ENCODE results near the gene MSI2.

Gene MSI2

DNA sequence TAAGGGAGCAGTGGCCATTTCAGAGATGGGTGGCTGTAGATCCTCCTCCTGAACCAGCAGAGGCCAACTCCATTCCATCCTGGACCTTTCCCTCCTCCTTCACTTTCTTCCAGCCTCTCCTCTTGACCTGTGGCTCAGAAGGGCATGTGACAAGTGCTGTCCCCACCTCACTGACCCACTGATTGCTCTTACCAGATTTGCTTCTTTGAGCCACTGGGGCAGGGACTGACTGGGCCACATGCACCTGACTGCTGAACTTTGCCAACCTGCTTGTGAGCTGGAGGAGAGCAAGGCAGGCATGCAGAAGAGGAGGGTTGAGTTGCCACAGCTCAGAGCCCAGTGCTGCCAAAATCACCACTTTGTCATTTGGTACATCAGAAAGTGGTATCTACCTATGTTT is 68.3 kb downstream of the MSI2 start:
- H3K27me3 ChIP-seq (ENCODE audit: low read depth, low read length), result no peaks in the 10 kb centered on the region
- no peak overlapping the region for H3K27ac ChIP-seq (ENCODE audit: low read length)

DNA sequence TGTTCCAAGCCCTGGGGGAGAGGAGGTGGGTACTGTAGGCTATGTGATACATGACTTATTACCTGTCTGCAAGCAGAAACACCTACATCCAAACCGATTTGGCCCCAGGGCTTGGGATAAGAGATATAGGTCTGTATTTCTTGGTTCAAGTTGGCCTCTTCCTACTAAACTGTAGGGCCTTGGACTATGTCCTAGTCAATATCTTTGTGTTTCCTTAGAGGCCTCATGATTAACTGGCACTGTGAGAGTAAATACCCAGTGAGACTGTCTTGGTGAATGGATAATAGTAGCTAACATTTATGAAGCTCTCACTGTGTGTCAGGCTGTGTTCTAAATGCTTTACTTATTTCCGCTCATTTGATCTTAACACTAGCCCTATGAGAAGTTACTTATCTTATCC is 70.0 kb downstream of the MSI2 start:
- peaks cover 0 to 11% of the 10 kb centered on the region in 2 donors for H3K4me1 ChIP-seq (ENCODE audit: control insufficient read depth in 1 of 2, insufficient read depth in 2 of 2, low read length in 2 of 2)

More for the DNA sequence above, 68.3 kb downstream of the MSI2 start:
- no peaks in the 10 kb centered on the region for H3K9me3 ChIP-seq (ENCODE audit: control insufficient read depth in 1 of 2, low read length in 2 of 2)
- H3K4me3 ChIP-seq (ENCODE audit: low read depth in 1 of 2, low read length in 2 of 2), result no peak overlapping the region
- H3K4me1 ChIP-seq (ENCODE audit: control insufficient read depth in 1 of 2, insufficient read depth in 2 of 2, low read length in 2 of 2), result peaks cover 0 to 5% of the 10 kb centered on the region in 2 donors
- H3K36me3 ChIP-seq (ENCODE audit: control insufficient read depth in 1 of 2, insufficient read depth in 2 of 2, low read length in 2 of 2), result peaks cover 0 to 2% of the 10 kb centered on the region in 2 donors

DNA sequence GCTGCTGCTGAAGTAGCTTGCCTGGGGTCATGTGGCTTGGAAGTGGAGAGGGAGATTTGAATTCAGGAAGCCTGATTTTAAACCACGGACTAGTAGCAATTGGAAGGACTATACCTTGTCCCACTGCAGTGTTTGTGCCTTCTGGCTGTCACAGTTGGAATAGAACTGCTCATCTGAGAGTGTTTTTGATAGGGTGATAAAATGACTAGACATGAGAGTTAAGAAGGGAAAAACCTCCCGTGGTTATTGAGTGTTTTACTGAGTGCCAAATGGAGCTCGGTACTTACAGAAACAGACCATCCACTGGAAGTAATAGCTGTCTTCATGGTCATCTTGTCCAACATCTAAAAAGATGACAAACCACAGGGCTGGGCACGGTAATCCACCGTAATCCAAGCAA is 70.4 kb downstream of the MSI2 start:
- H3K4me3 ChIP-seq (ENCODE audit: low read depth in 1 of 2, low read length in 2 of 2), result no peak overlapping the region
- H3K27ac ChIP-seq (ENCODE audit: low read length), result no peak overlapping the region
- H3K36me3 ChIP-seq (ENCODE audit: control insufficient read depth in 1 of 2, insufficient read depth in 2 of 2, low read length in 2 of 2), result peaks cover 0 to 2% of the 10 kb centered on the region in 2 donors
- no peaks in the 10 kb centered on the region for H3K9me3 ChIP-seq (ENCODE audit: control insufficient read depth in 1 of 2, low read length in 2 of 2)
- H3K27me3 ChIP-seq (ENCODE audit: low read depth, low read length), result no peaks in the 10 kb centered on the region
- peaks cover 0 to 10% of the 10 kb centered on the region in 2 donors for H3K4me1 ChIP-seq (ENCODE audit: control insufficient read depth in 1 of 2, insufficient read depth in 2 of 2, low read length in 2 of 2)

More for the DNA sequence above, 70.0 kb downstream of the MSI2 start:
- Histone ChIP-seq H3K27me3 (ENCODE audit: low read depth, low read length) (no peaks in the 10 kb centered on the region), H3K36me3 (ENCODE audit: control insufficient read depth in 1 of 2, insufficient read depth in 2 of 2, low read length in 2 of 2) (peaks cover 0 to 2% of the 10 kb centered on the region in 2 donors), H3K9me3 (ENCODE audit: control insufficient read depth in 1 of 2, low read length in 2 of 2) (no peaks in the 10 kb centered on the region), H3K4me3 (ENCODE audit: low read depth in 1 of 2, low read length in 2 of 2) (no peak overlapping the region), H3K27ac (ENCODE audit: low read length) (no peak overlapping the region)

DNA sequence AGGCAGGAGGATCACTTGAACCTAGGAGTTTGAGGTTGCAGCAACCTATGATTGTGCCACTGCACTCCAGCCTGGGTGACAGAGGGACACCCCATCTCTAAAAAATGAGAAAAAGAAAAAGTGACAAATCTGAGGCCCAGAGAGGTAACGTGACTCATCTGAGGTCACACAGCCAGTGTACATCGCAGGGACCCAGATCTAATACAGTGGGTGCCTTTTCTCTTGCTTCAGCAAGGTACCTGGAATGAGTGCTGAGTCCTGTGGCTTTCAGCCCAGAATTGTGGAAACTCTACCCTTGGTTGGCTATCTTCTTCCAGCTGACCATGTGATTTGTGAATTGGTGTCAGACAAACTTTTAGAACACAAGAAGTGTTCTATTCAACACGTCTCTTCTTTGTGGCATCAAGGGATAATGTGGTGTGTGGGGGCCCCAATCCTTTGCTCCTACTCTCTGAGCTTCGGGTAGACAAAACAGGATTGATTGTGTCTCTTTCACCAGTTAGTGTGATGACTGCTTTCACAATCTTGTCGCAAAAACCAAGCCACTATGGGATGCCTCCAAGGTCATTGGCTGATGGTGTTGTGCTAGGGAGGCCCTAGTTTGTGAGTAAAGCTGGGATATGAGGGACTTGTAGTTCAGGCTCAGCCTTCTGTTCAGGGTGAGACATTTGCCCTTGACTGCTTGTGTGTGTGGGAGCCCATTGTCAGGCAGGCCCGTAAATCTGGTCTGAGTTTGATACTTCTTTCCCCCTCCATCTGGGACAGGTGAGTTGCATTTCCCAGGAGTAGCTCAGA is 71.0 kb downstream of the MSI2 start:
- H3K4me1 ChIP-seq (ENCODE audit: control insufficient read depth in 1 of 2, insufficient read depth in 2 of 2, low read length in 2 of 2), result peaks cover 0 to 6% of the 10 kb centered on the region in 2 donors
- H3K4me3 ChIP-seq (ENCODE audit: low read depth in 1 of 2, low read length in 2 of 2), result no peak overlapping the region
- H3K9me3 ChIP-seq (ENCODE audit: control insufficient read depth in 1 of 2, low read length in 2 of 2), result no peaks in the 10 kb centered on the region
- no peaks in the 10 kb centered on the region for H3K27me3 ChIP-seq (ENCODE audit: low read depth, low read length)
- H3K36me3 ChIP-seq (ENCODE audit: control insufficient read depth in 1 of 2, insufficient read depth in 2 of 2, low read length in 2 of 2), result peaks cover 0 to 2% of the 10 kb centered on the region in 2 donors
- no peak overlapping the region for H3K27ac ChIP-seq (ENCODE audit: low read length)

DNA sequence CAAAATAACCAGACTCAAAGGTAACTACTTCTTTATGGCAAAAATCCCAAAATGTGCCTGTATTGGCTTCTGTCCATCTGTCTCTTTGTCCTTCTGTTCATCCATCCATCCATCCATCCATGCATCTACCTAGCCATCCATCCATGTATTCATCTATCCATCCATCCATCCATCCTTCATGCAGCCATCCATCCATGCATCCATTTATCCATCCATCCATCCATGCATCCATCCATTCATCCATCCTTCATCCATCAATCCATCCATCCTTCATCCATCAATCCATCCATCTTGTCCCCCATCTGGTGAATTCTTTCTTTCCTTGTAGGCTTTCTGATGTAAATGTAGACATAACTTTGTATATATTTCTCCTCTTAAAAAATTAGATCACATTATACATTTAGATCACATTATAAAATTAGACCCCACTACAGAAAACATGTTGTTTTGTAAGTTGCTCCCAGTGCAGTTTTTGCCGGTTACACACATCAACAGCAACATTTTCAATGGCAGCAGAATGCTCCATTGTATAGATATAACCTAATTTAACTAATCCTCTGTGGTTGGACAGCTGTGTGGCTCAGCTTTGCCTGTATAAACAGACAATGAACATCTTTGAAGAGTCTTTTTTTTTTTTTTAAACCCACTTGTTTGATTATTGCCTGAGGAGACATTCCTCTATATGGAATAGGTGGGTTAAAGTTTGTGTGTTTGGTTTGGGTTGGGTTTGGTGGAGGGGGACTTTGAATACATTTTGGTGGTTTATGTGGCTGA is 72.0 kb downstream of the MSI2 start:
- no peak overlapping the region for H3K27ac ChIP-seq (ENCODE audit: low read length)
- H3K27me3 ChIP-seq (ENCODE audit: low read depth, low read length), result no peaks in the 10 kb centered on the region
- peaks cover 0 to 2% of the 10 kb centered on the region in 2 donors for H3K36me3 ChIP-seq (ENCODE audit: control insufficient read depth in 1 of 2, insufficient read depth in 2 of 2, low read length in 2 of 2)

DNA sequence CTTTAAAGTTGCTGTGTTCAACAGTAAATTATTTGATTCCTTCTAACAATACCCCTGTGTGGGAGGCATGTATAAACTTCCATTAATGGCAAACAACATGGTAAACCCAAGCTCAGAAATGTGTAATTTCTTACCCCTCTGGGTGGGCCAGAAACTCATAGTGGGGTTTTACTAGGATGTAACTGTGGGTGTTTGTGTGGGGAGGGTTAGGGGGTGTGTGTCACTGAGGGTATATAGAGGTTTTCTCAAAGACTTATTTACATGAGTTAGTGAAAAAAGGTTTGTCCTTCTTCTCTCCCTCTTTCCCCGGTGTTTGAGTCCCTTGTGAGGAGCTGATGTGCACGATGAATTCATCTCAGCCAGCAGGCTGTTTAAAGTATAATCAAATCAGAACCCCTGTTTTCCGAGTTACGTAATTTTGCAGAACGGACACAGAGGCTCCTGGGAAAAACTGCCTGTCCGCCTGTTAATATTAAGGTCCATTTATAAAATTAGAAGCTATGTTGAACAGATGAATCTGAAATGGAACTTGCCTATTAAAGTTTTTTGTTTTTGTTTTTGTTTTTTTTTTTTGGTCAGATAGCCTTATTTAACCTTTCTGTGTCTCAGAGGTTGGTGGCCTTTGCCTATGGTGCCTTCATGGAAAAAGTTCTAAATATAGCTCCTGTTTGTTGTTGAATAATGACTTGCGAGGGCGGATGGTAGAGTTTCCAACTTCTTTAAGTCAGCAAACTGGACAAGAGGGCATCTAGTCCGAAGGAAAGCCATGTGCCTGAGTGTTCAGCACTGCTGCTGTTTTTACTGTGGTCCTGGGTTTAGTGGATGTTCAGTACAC is 73.3 kb downstream of the MSI2 start:
- Histone ChIP-seq H3K27ac (ENCODE audit: low read length) (no peak overlapping the region), H3K4me3 (ENCODE audit: low read depth in 1 of 2, low read length in 2 of 2) (no peak overlapping the region), H3K4me1 (ENCODE audit: control insufficient read depth in 1 of 2, insufficient read depth in 2 of 2, low read length in 2 of 2) (peaks cover 0 to 6% of the 10 kb centered on the region in 2 donors)

More for the DNA sequence above, 72.0 kb downstream of the MSI2 start:
- no peaks in the 10 kb centered on the region for H3K9me3 ChIP-seq (ENCODE audit: control insufficient read depth in 1 of 2, low read length in 2 of 2)
- H3K4me3 ChIP-seq (ENCODE audit: low read depth in 1 of 2, low read length in 2 of 2), result no peak overlapping the region
- peaks cover 0 to 6% of the 10 kb centered on the region in 2 donors for H3K4me1 ChIP-seq (ENCODE audit: control insufficient read depth in 1 of 2, insufficient read depth in 2 of 2, low read length in 2 of 2)

DNA sequence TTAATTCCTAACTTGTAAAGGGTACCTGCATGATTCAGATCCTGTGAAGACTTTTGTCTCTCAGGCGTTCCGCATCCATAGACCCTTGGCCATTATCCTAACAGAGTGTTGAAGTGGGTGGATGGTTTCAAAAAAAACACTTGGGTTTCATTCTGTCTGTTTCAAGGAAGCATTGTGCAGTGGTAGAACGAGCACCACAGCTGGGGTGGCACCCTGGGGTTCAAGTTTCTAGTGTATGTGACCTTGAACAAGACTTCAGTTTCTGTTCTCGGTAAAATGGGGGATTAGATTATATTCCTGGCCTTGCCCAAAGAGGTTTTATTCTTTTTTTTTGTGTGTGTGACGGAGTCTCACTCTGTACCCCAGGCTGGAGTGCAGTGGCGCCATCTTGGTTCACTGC is 74.3 kb downstream of the MSI2 start:
- H3K9me3 ChIP-seq (ENCODE audit: control insufficient read depth in 1 of 2, low read length in 2 of 2), result no peaks in the 10 kb centered on the region
- H3K36me3 ChIP-seq (ENCODE audit: control insufficient read depth in 1 of 2, insufficient read depth in 2 of 2, low read length in 2 of 2), result no peaks in the 10 kb centered on the region
- H3K27ac ChIP-seq (ENCODE audit: low read length), result no peak overlapping the region
- peaks cover 0 to 6% of the 10 kb centered on the region in 2 donors for H3K4me1 ChIP-seq (ENCODE audit: control insufficient read depth in 1 of 2, insufficient read depth in 2 of 2, low read length in 2 of 2)
- no peak overlapping the region for H3K4me3 ChIP-seq (ENCODE audit: low read depth in 1 of 2, low read length in 2 of 2)
- no peaks in the 10 kb centered on the region for H3K27me3 ChIP-seq (ENCODE audit: low read depth, low read length)

More for the DNA sequence above, 73.3 kb downstream of the MSI2 start:
- Histone ChIP-seq H3K36me3 (ENCODE audit: control insufficient read depth in 1 of 2, insufficient read depth in 2 of 2, low read length in 2 of 2) (peaks cover 0 to 2% of the 10 kb centered on the region in 2 donors), H3K9me3 (ENCODE audit: control insufficient read depth in 1 of 2, low read length in 2 of 2) (no peaks in the 10 kb centered on the region), H3K27me3 (ENCODE audit: low read depth, low read length) (no peaks in the 10 kb centered on the region)

DNA sequence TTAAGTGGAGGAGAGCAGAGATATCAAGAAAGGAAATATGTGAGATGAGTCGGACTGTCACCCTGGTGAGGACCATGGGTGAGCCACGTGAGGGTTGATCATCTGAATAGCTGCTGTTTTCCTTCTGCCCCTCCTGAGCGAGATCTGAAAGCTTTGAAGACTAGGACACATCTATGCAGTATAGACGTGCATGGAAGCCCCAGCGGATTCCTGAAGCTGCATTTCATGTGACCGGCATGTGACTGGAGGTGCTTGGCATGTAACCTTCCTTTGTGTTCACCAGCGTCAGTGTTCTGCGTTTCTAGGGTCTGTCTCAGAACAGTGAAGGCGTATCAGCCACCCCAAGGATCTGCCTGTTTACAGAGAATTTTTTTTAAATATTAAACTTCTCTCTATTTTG is 75.1 kb downstream of the MSI2 start:
- peaks cover 0 to 6% of the 10 kb centered on the region in 2 donors for H3K4me1 ChIP-seq (ENCODE audit: control insufficient read depth in 1 of 2, insufficient read depth in 2 of 2, low read length in 2 of 2)
- H3K27me3 ChIP-seq (ENCODE audit: low read depth, low read length), result no peaks in the 10 kb centered on the region
- no peaks in the 10 kb centered on the region for H3K9me3 ChIP-seq (ENCODE audit: control insufficient read depth in 1 of 2, low read length in 2 of 2)
- H3K36me3 ChIP-seq (ENCODE audit: control insufficient read depth in 1 of 2, insufficient read depth in 2 of 2, low read length in 2 of 2), result no peaks in the 10 kb centered on the region
- H3K27ac ChIP-seq (ENCODE audit: low read length), result no peak overlapping the region
- no peak overlapping the region for H3K4me3 ChIP-seq (ENCODE audit: low read depth in 1 of 2, low read length in 2 of 2)

DNA sequence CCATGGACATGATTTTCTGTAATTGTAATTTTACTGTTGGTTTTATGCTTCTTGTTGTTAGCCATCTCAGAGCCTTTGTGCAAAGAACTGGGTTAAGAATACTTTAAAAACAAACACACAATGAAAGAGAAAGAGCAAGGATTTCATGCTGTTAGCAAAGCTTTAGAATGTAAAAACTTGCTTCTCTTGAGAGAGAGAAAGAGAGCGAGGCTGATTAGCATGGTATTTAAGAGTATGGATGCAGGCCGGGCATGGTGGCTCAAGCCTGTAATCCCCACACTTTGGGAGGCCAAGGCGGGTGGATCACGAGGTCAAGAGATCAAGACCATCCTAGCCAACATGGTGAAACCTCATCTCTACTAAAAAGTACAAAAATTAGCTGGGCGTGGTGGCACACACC is 76.2 kb downstream of the MSI2 start:
- Histone ChIP-seq H3K4me1 (ENCODE audit: control insufficient read depth in 1 of 2, insufficient read depth in 2 of 2, low read length in 2 of 2) (peaks cover 0 to 6% of the 10 kb centered on the region in 2 donors), H3K4me3 (ENCODE audit: low read depth in 1 of 2, low read length in 2 of 2) (no peak overlapping the region), H3K9me3 (ENCODE audit: control insufficient read depth in 1 of 2, low read length in 2 of 2) (no peaks in the 10 kb centered on the region), H3K36me3 (ENCODE audit: control insufficient read depth in 1 of 2, insufficient read depth in 2 of 2, low read length in 2 of 2) (no peaks in the 10 kb centered on the region), H3K27me3 (ENCODE audit: low read depth, low read length) (no peaks in the 10 kb centered on the region), H3K27ac (ENCODE audit: low read length) (no peak overlapping the region)

DNA sequence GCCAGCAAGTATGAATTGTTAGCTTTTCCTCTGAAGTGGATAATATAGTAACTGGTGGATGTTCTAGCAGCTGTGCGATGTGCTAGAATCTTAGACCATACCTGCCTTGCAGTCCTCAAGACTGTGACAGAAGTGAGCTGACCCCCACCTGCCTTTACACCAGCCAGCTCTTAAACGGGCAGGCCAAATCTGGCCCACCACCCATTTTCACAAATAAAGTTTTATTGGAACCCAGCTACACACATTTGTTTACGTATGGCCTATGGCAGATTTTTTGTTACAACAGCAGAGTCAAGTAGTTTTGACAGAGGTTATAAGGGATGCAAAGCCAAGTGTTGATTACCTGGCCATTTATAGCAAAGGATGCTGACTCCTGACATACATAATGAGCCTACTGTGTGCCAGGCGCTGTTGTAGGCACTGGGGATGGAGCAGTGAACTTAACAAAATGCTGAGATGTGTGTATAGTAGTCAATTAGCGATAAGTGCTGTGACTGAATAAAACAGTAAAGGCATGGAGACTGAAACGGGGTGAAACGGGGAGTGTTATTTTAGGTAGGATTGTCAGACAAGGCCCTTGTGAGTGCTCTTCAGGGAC is 79.0 kb downstream of the MSI2 start:
- Histone ChIP-seq H3K36me3 (ENCODE audit: control insufficient read depth in 1 of 2, insufficient read depth in 2 of 2, low read length in 2 of 2) (no peaks in the 10 kb centered on the region), H3K27me3 (ENCODE audit: low read depth, low read length) (no peaks in the 10 kb centered on the region), H3K4me3 (ENCODE audit: low read depth in 1 of 2, low read length in 2 of 2) (no peak overlapping the region), H3K4me1 (ENCODE audit: control insufficient read depth in 1 of 2, insufficient read depth in 2 of 2, low read length in 2 of 2) (peaks cover 0 to 3% of the 10 kb centered on the region in 2 donors), H3K9me3 (ENCODE audit: control insufficient read depth in 1 of 2, low read length in 2 of 2) (no peaks in the 10 kb centered on the region), H3K27ac (ENCODE audit: low read length) (no peak overlapping the region)

Measured in muscle layer of duodenum (tissue), 2 donors.